ENCODE data around the gene SIX2. TPM values are rescaled to one million over a fixed set of nuclear protein-coding genes. Genes with fewer than 3 reads are reported as not detected.

The SIX2 gene
- total and polyA plus RNA-seq, 4 donors = not detected

DNA sequence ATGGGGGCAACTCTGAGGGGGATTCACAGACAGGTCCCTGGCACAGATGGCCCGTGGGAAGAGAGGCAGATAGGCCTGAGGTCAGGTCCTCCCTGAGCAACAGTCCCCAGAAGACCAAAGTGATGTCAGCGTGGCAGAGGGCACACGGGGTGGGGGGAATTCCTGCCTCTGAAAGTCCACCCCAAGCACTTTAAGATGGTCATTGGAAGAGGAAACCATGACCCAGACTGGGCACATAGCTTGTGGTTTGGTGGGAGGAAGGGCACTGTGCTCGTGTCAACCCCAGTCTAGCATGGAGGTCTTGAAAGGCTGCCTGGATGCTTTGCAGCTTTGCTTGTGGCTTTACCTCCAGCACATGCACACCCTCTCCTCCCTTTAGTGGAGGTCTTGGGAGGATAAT lies 38.0 kb upstream of the SIX2 start (continued):
- TF ChIP-seq, protein P1, sequence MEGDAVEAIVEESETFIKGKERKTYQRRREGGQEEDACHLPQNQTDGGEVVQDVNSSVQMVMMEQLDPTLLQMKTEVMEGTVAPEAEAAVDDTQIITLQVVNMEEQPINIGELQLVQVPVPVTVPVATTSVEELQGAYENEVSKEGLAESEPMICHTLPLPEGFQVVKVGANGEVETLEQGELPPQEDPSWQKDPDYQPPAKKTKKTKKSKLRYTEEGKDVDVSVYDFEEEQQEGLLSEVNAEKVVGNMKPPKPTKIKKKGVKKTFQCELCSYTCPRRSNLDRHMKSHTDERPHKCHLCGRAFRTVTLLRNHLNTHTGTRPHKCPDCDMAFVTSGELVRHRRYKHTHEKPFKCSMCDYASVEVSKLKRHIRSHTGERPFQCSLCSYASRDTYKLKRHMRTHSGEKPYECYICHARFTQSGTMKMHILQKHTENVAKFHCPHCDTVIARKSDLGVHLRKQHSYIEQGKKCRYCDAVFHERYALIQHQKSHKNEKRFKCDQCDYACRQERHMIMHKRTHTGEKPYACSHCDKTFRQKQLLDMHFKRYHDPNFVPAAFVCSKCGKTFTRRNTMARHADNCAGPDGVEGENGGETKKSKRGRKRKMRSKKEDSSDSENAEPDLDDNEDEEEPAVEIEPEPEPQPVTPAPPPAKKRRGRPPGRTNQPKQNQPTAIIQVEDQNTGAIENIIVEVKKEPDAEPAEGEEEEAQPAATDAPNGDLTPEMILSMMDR (IDR thresholded peaks at IDR 0.05; ENCODE audit: low read depth, low read length, missing input control) = no peak
- TF ChIP-seq RAD21 (IDR thresholded peaks at IDR 0.05) = no peak
- TF ChIP-seq, protein P2, sequence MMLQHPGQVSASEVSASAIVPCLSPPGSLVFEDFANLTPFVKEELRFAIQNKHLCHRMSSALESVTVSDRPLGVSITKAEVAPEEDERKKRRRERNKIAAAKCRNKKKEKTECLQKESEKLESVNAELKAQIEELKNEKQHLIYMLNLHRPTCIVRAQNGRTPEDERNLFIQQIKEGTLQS (IDR thresholded peaks at IDR 0.05) = no peak

DNA sequence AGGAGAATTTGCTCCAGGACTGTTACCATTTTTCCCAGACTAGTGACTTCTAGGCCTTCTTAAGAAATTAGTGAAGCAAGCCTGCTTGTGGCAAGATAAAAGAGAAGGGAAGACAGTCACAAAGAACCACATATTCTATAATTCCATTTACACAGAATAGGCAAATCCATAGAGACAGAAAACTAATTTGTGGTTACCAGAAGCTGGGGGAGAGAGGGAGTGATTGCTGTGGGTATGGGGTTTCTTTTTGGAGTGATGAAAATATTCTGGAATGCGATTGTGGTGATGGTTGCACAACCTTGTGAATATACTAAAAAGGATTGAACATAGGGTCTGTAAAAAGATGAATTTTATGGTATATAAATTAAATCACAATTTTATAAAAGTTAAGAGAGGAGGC lies 37.5 kb upstream of the SIX2 start:
- Histone ChIP-seq H3K27me3 (ENCODE audit: control insufficient read depth in 4 of 4, insufficient read depth in 4 of 4, low read length in 3 of 4) (no peaks in the 10 kb centered on the region), H3K9me3 (ENCODE audit: control insufficient read depth in 4 of 4, low read length in 3 of 4) (no peaks in the 10 kb centered on the region), H3K4me3 (ENCODE audit: low read depth in 1 of 3, low read length in 3 of 3) (no peak overlapping the region), H3K36me3 (ENCODE audit: control insufficient read depth in 4 of 4, insufficient read depth in 3 of 4, low read depth in 1 of 4, low read length in 3 of 4) (no peaks in the 10 kb centered on the region), H3K27ac (ENCODE audit: low read depth in 1 of 2, low read length in 2 of 2) (no peak overlapping the region), H3K9ac (ENCODE audit: low read depth in 1 of 2, low read length in 2 of 2) (no peak overlapping the region), H3K4me1 (ENCODE audit: control insufficient read depth in 4 of 4, insufficient read depth in 4 of 4, low read length in 3 of 4) (no peaks in the 10 kb centered on the region)
- WGBS = 90% methylated on average over 1 of the region's 1 CpG
- no peak for DNase-seq (ENCODE audit: low spot score)
- TF ChIP-seq SP1 (IDR thresholded peaks at IDR 0.05) (no peak), GABPA (IDR thresholded peaks at IDR 0.05 in 1 of 2, conservative IDR thresholded peaks at IDR 0.05 in 1 of 2) (no peak), HNF4A (conservative IDR thresholded peaks at IDR 0.05) (no peak), YY1 (IDR thresholded peaks at IDR 0.05) (no peak), JUND (IDR thresholded peaks at IDR 0.05) (no peak), RAD21 (IDR thresholded peaks at IDR 0.05) (no peak), HNF4G (IDR thresholded peaks at IDR 0.05) (no peak), NR2F2 (IDR thresholded peaks at IDR 0.05) (no peak), RXRA (IDR thresholded peaks at IDR 0.05) (no peak), EGR1 (IDR thresholded peaks at IDR 0.05; ENCODE audit: low read depth in 2 of 2) (no peak), FOXA2 (IDR thresholded peaks at IDR 0.05) (no peak), FOXA1 (IDR thresholded peaks at IDR 0.05) (no peak), TAF1 (conservative IDR thresholded peaks at IDR 0.05) (no peak)
- TF ChIP-seq, protein P2 (IDR thresholded peaks at IDR 0.05) = no peak
- TF ChIP-seq, protein P3, sequence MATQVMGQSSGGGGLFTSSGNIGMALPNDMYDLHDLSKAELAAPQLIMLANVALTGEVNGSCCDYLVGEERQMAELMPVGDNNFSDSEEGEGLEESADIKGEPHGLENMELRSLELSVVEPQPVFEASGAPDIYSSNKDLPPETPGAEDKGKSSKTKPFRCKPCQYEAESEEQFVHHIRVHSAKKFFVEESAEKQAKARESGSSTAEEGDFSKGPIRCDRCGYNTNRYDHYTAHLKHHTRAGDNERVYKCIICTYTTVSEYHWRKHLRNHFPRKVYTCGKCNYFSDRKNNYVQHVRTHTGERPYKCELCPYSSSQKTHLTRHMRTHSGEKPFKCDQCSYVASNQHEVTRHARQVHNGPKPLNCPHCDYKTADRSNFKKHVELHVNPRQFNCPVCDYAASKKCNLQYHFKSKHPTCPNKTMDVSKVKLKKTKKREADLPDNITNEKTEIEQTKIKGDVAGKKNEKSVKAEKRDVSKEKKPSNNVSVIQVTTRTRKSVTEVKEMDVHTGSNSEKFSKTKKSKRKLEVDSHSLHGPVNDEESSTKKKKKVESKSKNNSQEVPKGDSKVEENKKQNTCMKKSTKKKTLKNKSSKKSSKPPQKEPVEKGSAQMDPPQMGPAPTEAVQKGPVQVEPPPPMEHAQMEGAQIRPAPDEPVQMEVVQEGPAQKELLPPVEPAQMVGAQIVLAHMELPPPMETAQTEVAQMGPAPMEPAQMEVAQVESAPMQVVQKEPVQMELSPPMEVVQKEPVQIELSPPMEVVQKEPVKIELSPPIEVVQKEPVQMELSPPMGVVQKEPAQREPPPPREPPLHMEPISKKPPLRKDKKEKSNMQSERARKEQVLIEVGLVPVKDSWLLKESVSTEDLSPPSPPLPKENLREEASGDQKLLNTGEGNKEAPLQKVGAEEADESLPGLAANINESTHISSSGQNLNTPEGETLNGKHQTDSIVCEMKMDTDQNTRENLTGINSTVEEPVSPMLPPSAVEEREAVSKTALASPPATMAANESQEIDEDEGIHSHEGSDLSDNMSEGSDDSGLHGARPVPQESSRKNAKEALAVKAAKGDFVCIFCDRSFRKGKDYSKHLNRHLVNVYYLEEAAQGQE (IDR thresholded peaks at IDR 0.05) = no peak
- TF ChIP-seq, protein P4, sequence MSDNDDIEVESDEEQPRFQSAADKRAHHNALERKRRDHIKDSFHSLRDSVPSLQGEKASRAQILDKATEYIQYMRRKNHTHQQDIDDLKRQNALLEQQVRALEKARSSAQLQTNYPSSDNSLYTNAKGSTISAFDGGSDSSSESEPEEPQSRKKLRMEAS (IDR thresholded peaks at IDR 0.05) = no peak
- TF ChIP-seq, protein P5, sequence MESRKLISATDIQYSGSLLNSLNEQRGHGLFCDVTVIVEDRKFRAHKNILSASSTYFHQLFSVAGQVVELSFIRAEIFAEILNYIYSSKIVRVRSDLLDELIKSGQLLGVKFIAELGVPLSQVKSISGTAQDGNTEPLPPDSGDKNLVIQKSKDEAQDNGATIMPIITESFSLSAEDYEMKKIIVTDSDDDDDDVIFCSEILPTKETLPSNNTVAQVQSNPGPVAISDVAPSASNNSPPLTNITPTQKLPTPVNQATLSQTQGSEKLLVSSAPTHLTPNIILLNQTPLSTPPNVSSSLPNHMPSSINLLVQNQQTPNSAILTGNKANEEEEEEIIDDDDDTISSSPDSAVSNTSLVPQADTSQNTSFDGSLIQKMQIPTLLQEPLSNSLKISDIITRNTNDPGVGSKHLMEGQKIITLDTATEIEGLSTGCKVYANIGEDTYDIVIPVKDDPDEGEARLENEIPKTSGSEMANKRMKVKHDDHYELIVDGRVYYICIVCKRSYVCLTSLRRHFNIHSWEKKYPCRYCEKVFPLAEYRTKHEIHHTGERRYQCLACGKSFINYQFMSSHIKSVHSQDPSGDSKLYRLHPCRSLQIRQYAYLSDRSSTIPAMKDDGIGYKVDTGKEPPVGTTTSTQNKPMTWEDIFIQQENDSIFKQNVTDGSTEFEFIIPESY (IDR thresholded peaks at IDR 0.05) = no peak
- TF ChIP-seq, protein P1 (IDR thresholded peaks at IDR 0.05; ENCODE audit: low read depth, low read length, missing input control) = no peak
